SK-N-SH treated with all-trans-retinoic acid at 6 μM for 48 hours (cell line): Measurements from ENCODE around the gene CD83.

Source experiments
- ATAC-seq: fragments of 200-7000 bp; cut with Tn5 transposase; 3 replicates; pipeline ENCODE4 v1.9.1; 2020; ENCODE audit warnings: mild to moderate bottlenecking, moderate library complexity
- ARNTL ChIP-seq: fragments of 450-650 bp; formaldehyde crosslinking; IDR thresholded peaks from 2 replicates; pipeline ENCODE4 v1.5.0; 2020; ENCODE audit warnings: low read depth, mild to moderate bottlenecking, moderate library complexity, borderline replicate concordance
- CREB5 ChIP-seq: fragments of 250-450 bp; sonication (Bioruptor Pico); IDR thresholded peaks from 2 replicates; pipeline ENCODE4 v1.5.1; 2020; ENCODE audit warnings: low read depth, mild to moderate bottlenecking, moderate library complexity
- CSDC2 ChIP-seq: fragments of 250-450 bp; sonication (Bioruptor Pico); IDR thresholded peaks from 2 replicates; pipeline ENCODE4 v1.5.0; 2020; ENCODE audit warnings: mild to moderate bottlenecking, moderate library complexity
- CSRNP3 ChIP-seq: fragments of 250-450 bp; sonication (Bioruptor Pico); IDR thresholded peaks from 2 replicates; pipeline ENCODE4 v1.5.1; 2021; ENCODE audit warnings: mild to moderate bottlenecking, moderate library complexity
- GLIS3 ChIP-seq: fragments of 250-450 bp; sonication (Bioruptor Pico); IDR thresholded peaks from 2 replicates; pipeline ENCODE4 v1.5.0; 2020; ENCODE audit warnings: mild to moderate bottlenecking, moderate library complexity
- ISL1 ChIP-seq: fragments of 250-450 bp; sonication (Bioruptor Pico); IDR thresholded peaks from 2 replicates; pipeline ENCODE4 v2.1.2; 2022; ENCODE audit warnings: mild to moderate bottlenecking, moderate library complexity
- OSR1 ChIP-seq: fragments of 250-450 bp; sonication (Bioruptor Pico); IDR thresholded peaks from 2 replicates; pipeline ENCODE4 v1.8.0; 2022; ENCODE audit warnings: moderate library complexity, mild to moderate bottlenecking, inconsistent platforms
- PATZ1 ChIP-seq: fragments of 250-450 bp; sonication (Bioruptor Pico); IDR thresholded peaks from 2 replicates; pipeline ENCODE4 v1.8.0; 2020; ENCODE audit warnings: mild to moderate bottlenecking, moderate library complexity, borderline replicate concordance
- POU6F1 ChIP-seq: fragments of 250-450 bp; sonication (Bioruptor Pico); IDR thresholded peaks from 2 replicates; pipeline ENCODE4 v1.8.0; 2021; ENCODE audit warnings: low read depth, mild to moderate bottlenecking, moderate library complexity, borderline replicate concordance
- RARB ChIP-seq: fragments of 250-450 bp; sonication (Bioruptor Pico); IDR thresholded peaks from 2 replicates; pipeline ENCODE4 v1.8.0; 2021; ENCODE audit warnings: mild to moderate bottlenecking, moderate library complexity
- TCF4 ChIP-seq: fragments of 250-450 bp; sonication (Bioruptor Pico); IDR thresholded peaks from 2 replicates; pipeline ENCODE4 v1.8.0; 2021; ENCODE audit warnings: mild to moderate bottlenecking, moderate library complexity, borderline replicate concordance
- TOX ChIP-seq: fragments of 250-450 bp; sonication (Bioruptor Pico); IDR thresholded peaks from 2 replicates; pipeline ENCODE4 v1.8.0; 2021; ENCODE audit warnings: mild to moderate bottlenecking, moderate library complexity, borderline replicate concordance
- TSHZ2 ChIP-seq: fragments of 250-450 bp; sonication (Bioruptor Pico); IDR thresholded peaks from 2 replicates; pipeline ENCODE4 v1.5.0; 2020; ENCODE audit warnings: mild to moderate bottlenecking, moderate library complexity
- ZC3H10 ChIP-seq: fragments of 250-450 bp; sonication (Bioruptor Pico); IDR thresholded peaks from 2 replicates; pipeline ENCODE4 v1.5.1; 2021; ENCODE audit warnings: mild to moderate bottlenecking, moderate library complexity
- ZFP3 ChIP-seq: fragments of 250-450 bp; sonication (Bioruptor Pico); IDR thresholded peaks from 2 replicates; pipeline ENCODE4 v1.5.0; 2020; ENCODE audit warnings: mild to moderate bottlenecking, moderate library complexity
- ZFP30 ChIP-seq: fragments of 450-650 bp; formaldehyde crosslinking; IDR thresholded peaks from 2 replicates; pipeline ENCODE4 v1.5.0; 2022; ENCODE audit warnings: mild to moderate bottlenecking, moderate library complexity
- ZNF565 ChIP-seq: fragments of 450-650 bp; formaldehyde crosslinking; conservative IDR thresholded peaks from 2 replicates; pipeline ENCODE4 v1.5.0; 2020; ENCODE audit warnings: low read depth, mild to moderate bottlenecking, moderate library complexity
- ZNF70 ChIP-seq: fragments of 450-650 bp; formaldehyde crosslinking; IDR thresholded peaks from 2 replicates; pipeline ENCODE4 v1.5.0; 2020; ENCODE audit warnings: mild to moderate bottlenecking, moderate library complexity

The CD83 gene

GRCh38 chr6:14118091-14118439, 493 bp downstream of the CD83 start:
- no peak for ATAC-seq
- TF ChIP-seq CREB5 (CRISPR knock-in tag) (no peak), ZFP30 (no peak), ZFP3 (no peak), PATZ1 (CRISPR knock-in tag) (no peak), TSHZ2 (CRISPR knock-in tag) (no peak), TCF4 (no peak), POU6F1 (CRISPR knock-in tag) (no peak), CSDC2 (CRISPR knock-in tag) (no peak), GLIS3 (CRISPR knock-in tag) (no peak), ZNF565 (CRISPR knock-in tag) (no peak), RARB (no peak), ARNTL (no peak)
- TF ChIP-seq, all 23 proteins: peak for 0

- TF ChIP-seq PATZ1 (CRISPR knock-in tag) (no peak), TSHZ2 (CRISPR knock-in tag) (no peak), RARB (no peak), GLIS3 (CRISPR knock-in tag) (no peak), ZNF70 (CRISPR knock-in tag) (no peak), ZFP30 (no peak), POU6F1 (CRISPR knock-in tag) (no peak), TCF4 (no peak), CREB5 (CRISPR knock-in tag) (no peak), TOX (no peak), ARNTL (no peak), OSR1 (no peak), ZC3H10 (CRISPR knock-in tag) (no peak), ISL1 (CRISPR knock-in tag) (no peak), CSRNP3 (CRISPR knock-in tag) (no peak)
- ATAC-seq = no peak
Measured at GRCh38 chr6:14118446-14118845, 874 bp downstream of the CD83 start.
